MM.1S (cell line): Measurements from ENCODE around the gene CCDC88C.

Source experiments
- DNase-seq: peaks from one replicate; pipeline ENCODE4 v3.0.0-alpha.2; 2015
- H2AFZ ChIP-seq: fragments of 300-600 bp; sonication (generic); 2 replicates; pipeline ENCODE4 v1.6.0; 2016; ENCODE audit warnings: antibody characterized with exemption, low read length
- H3F3A ChIP-seq: fragments of 300-600 bp; sonication (generic); 2 replicates; pipeline ENCODE4 v1.6.1; 2016; ENCODE audit warnings: mild to moderate bottlenecking, antibody characterized with exemption, low read length, moderate library complexity, mixed read lengths; ENCODE audit not compliant: insufficient read depth
- H3K27ac ChIP-seq: fragments of 300-600 bp; sonication (generic); 2 replicates; pipeline ENCODE4 v1.5.1; 2016; ENCODE audit warnings: mild to moderate bottlenecking, low read length
- H3K27me3 ChIP-seq: fragments of 300-600 bp; sonication (generic); replicated peaks from 2 replicates; pipeline ENCODE4 v1.6.0; 2016; ENCODE audit warnings: low read length; ENCODE audit not compliant: insufficient read depth
- H3K36me3 ChIP-seq: fragments of 300-600 bp; sonication (generic); replicated peaks from 2 replicates; pipeline ENCODE4 v1.6.1; 2016; ENCODE audit warnings: mild to moderate bottlenecking, low read length, mixed read lengths; ENCODE audit not compliant: insufficient read depth
- H3K4me1 ChIP-seq: fragments of 300-600 bp; sonication (generic); 2 replicates; pipeline ENCODE4 v1.6.1; 2016; ENCODE audit warnings: low read length, mixed read lengths
- H3K4me2 ChIP-seq: fragments of 300-600 bp; sonication (generic); 2 replicates; pipeline ENCODE4 v1.6.0; 2016; ENCODE audit warnings: low read depth, low read length
- H3K4me3 ChIP-seq: fragments of 300-600 bp; sonication (generic); 2 replicates; pipeline ENCODE4 v1.5.1; 2016; ENCODE audit warnings: low read length, mixed read lengths
- H3K79me2 ChIP-seq: fragments of 300-600 bp; sonication (generic); 2 replicates; pipeline ENCODE4 v1.6.1; 2016; ENCODE audit warnings: mixed run types, low read length, mixed read lengths
- H3K9ac ChIP-seq: fragments of 300-600 bp; sonication (generic); 2 replicates; pipeline ENCODE4 v1.6.1; 2016; ENCODE audit warnings: low read length, mixed read lengths
- H3K9me2 ChIP-seq: fragments of 300-600 bp; sonication (generic); replicated peaks from 2 replicates; pipeline ENCODE4 v1.6.1; 2016; ENCODE audit warnings: mild to moderate bottlenecking, low read length, mixed read lengths; ENCODE audit not compliant: insufficient read depth
- H3K9me3 ChIP-seq: fragments of 300-600 bp; sonication (generic); replicated peaks from 2 replicates; pipeline ENCODE4 v1.6.1; 2016; ENCODE audit warnings: mild to moderate bottlenecking, low read length, mixed read lengths; ENCODE audit not compliant: insufficient read depth
- H4K20me1 ChIP-seq: fragments of 300-600 bp; sonication (generic); 2 replicates; pipeline ENCODE4 v1.6.1; 2016; ENCODE audit warnings: mild to moderate bottlenecking, low read length, moderate library complexity, mixed read lengths; ENCODE audit not compliant: insufficient read depth
- CTCF ChIP-seq: fragments of 300-600 bp; sonication (generic); IDR thresholded peaks from 2 replicates; pipeline ENCODE4 v1.5.1; 2016; ENCODE audit warnings: antibody characterized with exemption, low read length, mixed read lengths
- EZH2 ChIP-seq: fragments of 300-600 bp; sonication (generic); optimal IDR thresholded peaks from 2 replicates; pipeline ENCODE3; 2017; ENCODE audit warnings: low read depth, mild to moderate bottlenecking, antibody characterized with exemption, low read length, mixed read lengths
- EZH2phosphoT487 ChIP-seq: fragments of 300-600 bp; sonication (generic); IDR thresholded peaks from 2 replicates; pipeline ENCODE4 v1.6.1; 2018; ENCODE audit warnings: antibody characterized with exemption, low read length

CCDC88C gene

DNA sequence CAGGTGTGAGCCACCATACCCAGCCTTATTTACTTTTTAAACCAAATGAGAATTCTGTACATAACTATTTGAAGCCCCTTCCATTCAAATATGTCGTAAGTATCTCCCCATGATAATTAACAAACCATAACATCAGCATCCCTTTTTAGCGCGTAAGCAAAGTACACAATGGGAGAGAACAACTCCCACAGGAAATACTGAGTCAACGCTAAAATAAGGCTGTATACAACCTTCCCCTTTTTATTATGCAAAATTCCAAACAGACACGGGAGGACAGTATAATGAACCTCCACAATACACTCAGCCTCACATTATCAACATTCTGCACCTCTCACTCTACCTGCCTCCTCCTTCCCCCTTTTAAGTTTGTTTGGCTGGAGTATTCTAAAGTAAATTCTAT, 73.5 kb downstream of the CCDC88C start:
- Histone ChIP-seq H2AFZ (no peak overlapping the region), H3K27me3 (no peaks in the 10 kb centered on the region), H3K27ac (no peak overlapping the region), H3K4me2 (no peak overlapping the region), H3K4me1 (peaks cover 21% of the 10 kb centered on the region), H3K9me2 (no peaks in the 10 kb centered on the region), H3F3A (peaks cover 13% of the 10 kb centered on the region), H4K20me1 (no peaks in the 10 kb centered on the region), H3K36me3 (no peaks in the 10 kb centered on the region; the same call in 1 of the 2 replicates), H3K9me3 (no peaks in the 10 kb centered on the region), H3K4me3 (no peak overlapping the region), H3K9ac (no peak overlapping the region), H3K79me2 (peaks cover 90% of the 10 kb centered on the region)
- no peak for TF ChIP-seq CTCF
- no peak for TF ChIP-seq EZH2phosphoT487
- no peak for TF ChIP-seq EZH2
- DNase-seq = no peak

- no peak overlapping the region for H3K27ac ChIP-seq
- H3K4me3 ChIP-seq = no peak overlapping the region
- no peak overlapping the region for H3K4me2 ChIP-seq
- H3K9ac ChIP-seq = no peak overlapping the region
- H3K9me2 ChIP-seq = no peaks in the 10 kb centered on the region
- DNase-seq = no peak
- H3K27me3 ChIP-seq = no peaks in the 10 kb centered on the region
- H3K79me2 ChIP-seq = peaks cover 90% of the 10 kb centered on the region
- H3K4me1 ChIP-seq = peaks cover 12% of the 10 kb centered on the region
- H3K9me3 ChIP-seq = no peaks in the 10 kb centered on the region
- no peaks in the 10 kb centered on the region; the same call in 1 of the 2 replicates for H3K36me3 ChIP-seq
- H4K20me1 ChIP-seq = no peaks in the 10 kb centered on the region
- H2AFZ ChIP-seq = no peak overlapping the region
- TF ChIP-seq EZH2phosphoT487 (no peak), CTCF (no peak), EZH2 (no peak)
- 0 out of 2 replicates have a peak, but pooled peaks cover 4% of the 10 kb centered on the region for H3F3A ChIP-seq
Measured at GRCh38 chr14:91343051-91343450, 74.6 kb downstream of the CCDC88C start.

- Histone ChIP-seq H3K4me3 (no peak overlapping the region), H3K4me1 (peaks cover 12% of the 10 kb centered on the region), H3K4me2 (no peak overlapping the region), H3K36me3 (no peaks in the 10 kb centered on the region; the same call in 1 of the 2 replicates), H3K9ac (no peak overlapping the region), H3K79me2 (peaks cover 98% of the 10 kb centered on the region), H3K9me2 (no peaks in the 10 kb centered on the region), H3K27me3 (no peaks in the 10 kb centered on the region), H3K27ac (no peak overlapping the region), H4K20me1 (no peaks in the 10 kb centered on the region), H3F3A (0 out of 2 replicates have a peak, but pooled peaks cover 4% of the 10 kb centered on the region), H2AFZ (no peak overlapping the region), H3K9me3 (no peaks in the 10 kb centered on the region)
- DNase-seq = no peak
- TF ChIP-seq CTCF (no peak), EZH2phosphoT487 (no peak), EZH2 (no peak)
Measured at GRCh38 chr14:91342206-91342760, 75.3 kb downstream of the CCDC88C start.
